Kidney epithelial cell (primary cell): ENCODE measurements around the gene ITPK1. TPM values are rescaled to one million over a fixed set of nuclear protein-coding genes. Genes with fewer than 3 reads are reported as not detected.
A peak's percentile ranks its signal among the peaks of the same experiment; 100 is the strongest.

Experiments used
- DNase-seq: peaks from one replicate; pipeline ENCODE4 v3.0.0-alpha.2; 2010; ENCODE audit warnings: low read depth
- H3K27me3 ChIP-seq: 2 replicates; pipeline ENCODE4 v1.6.0; 2011; ENCODE audit warnings: low read length; ENCODE audit not compliant: control insufficient read depth, insufficient read depth
- H3K36me3 ChIP-seq: 2 replicates; pipeline ENCODE4 v1.5.1; 2011; ENCODE audit warnings: low read length; ENCODE audit not compliant: control insufficient read depth, insufficient read depth
- H3K4me3 ChIP-seq: 2 replicates; pipeline ENCODE4 v1.5.1; 2011; ENCODE audit warnings: low read depth, mild to moderate bottlenecking, control low read depth, low read length
- total RNA-seq: library from RNA; depleted of rRNA; stranded (reverse); fragments of >200 nt; gene quantifications from 2 replicates; pipeline ENCODE4 v1.2.3, GENCODE V29; 2015
- TF ChIP-seq, protein P1 (sequence below): IDR thresholded peaks from 2 replicates; pipeline ENCODE4 v1.5.1; 2011; ENCODE audit warnings: mild to moderate bottlenecking, moderate library complexity, low read length, control low read depth, inconsistent platforms; ENCODE audit not compliant: insufficient read depth, poor library complexity, severe bottlenecking

The ITPK1 gene
- total RNA-seq, 1 donor from 2014 or later = 21.3 TPM

GRCh38 chr14:92949496-92950192 is 166.1 kb downstream of the ITPK1 start:
- Histone ChIP-seq H3K4me3 (no peak overlapping the region), H3K27me3 (no peaks in the 10 kb centered on the region), H3K36me3 (no peaks in the 10 kb centered on the region)
- no peak for DNase-seq
- TF ChIP-seq, protein P1, sequence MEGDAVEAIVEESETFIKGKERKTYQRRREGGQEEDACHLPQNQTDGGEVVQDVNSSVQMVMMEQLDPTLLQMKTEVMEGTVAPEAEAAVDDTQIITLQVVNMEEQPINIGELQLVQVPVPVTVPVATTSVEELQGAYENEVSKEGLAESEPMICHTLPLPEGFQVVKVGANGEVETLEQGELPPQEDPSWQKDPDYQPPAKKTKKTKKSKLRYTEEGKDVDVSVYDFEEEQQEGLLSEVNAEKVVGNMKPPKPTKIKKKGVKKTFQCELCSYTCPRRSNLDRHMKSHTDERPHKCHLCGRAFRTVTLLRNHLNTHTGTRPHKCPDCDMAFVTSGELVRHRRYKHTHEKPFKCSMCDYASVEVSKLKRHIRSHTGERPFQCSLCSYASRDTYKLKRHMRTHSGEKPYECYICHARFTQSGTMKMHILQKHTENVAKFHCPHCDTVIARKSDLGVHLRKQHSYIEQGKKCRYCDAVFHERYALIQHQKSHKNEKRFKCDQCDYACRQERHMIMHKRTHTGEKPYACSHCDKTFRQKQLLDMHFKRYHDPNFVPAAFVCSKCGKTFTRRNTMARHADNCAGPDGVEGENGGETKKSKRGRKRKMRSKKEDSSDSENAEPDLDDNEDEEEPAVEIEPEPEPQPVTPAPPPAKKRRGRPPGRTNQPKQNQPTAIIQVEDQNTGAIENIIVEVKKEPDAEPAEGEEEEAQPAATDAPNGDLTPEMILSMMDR = no peak

- TF ChIP-seq, protein P1 = no peak
- no peak for DNase-seq
- Histone ChIP-seq H3K4me3 (no peak overlapping the region), H3K36me3 (no peaks in the 10 kb centered on the region), H3K27me3 (no peaks in the 10 kb centered on the region)
Observed at GRCh38 chr14:92948647-92949046, 167.1 kb downstream of the ITPK1 start.

DNA sequence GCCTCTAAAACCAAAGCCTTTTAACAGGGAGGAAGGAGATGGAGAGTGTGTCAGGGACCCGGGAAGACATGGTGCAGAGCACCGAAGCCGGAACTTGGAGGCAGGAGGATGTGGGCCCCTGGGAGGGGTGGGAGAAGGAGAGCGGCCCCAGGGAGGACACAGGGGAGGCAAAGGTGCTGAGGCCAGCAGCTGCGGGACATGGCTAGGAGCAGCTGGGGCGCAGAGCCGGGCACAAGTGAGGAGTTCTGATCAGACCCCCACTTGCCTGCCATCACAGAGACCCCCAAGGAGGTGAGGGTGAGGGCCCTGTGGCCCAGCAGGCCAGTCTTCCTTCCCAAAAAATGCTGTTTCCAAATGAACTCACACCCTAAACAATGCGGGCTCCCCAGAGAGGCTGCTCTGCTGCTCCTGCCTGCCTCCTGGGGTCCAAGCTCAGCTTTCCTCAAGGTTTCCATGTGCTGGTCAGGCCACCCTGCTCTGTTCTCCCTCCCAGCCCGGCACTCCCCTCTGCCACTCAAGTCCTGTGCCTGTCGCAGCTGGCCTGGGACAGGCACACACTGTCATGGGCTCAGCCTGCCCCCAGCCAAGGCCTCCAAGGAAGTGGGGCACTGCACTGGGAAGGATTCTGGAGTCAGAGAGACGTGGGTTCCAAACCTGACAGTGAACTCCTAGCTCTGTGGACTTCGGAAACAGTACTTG is 168.7 kb downstream of the ITPK1 start:
- TF ChIP-seq, protein P1 = no peak
- Histone ChIP-seq H3K36me3 (no peaks in the 10 kb centered on the region), H3K4me3 (no peak overlapping the region), H3K27me3 (no peaks in the 10 kb centered on the region)
- DNase-seq = no peak

GRCh38 chr14:92945959-92946846 is 169.5 kb downstream of the ITPK1 start:
- Histone ChIP-seq H3K36me3 (no peaks in the 10 kb centered on the region), H3K4me3 (no peak overlapping the region), H3K27me3 (no peaks in the 10 kb centered on the region)
- DNase-seq = peak; percentile 67
- TF ChIP-seq, protein P1 = no peak

DNA sequence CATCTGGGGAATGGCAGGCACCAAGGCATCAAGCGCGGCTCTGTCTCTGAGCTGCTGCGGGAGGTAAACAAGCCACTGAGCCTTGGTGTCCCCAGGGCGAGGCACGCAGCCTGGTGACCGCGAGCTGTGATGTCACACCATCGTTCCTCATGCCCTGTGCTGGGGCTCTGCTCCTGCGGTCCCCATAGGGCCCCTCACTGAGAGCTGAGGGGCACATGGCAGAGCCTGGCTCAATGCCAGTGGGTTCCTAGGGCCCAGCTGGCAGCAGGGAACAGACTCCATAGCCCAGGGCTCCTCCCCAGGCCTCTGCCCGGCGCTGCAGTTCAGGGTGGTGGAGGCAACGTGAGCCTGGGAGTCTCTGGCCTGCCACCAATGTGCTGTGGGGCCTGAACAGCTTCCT is 170.2 kb downstream of the ITPK1 start:
- TF ChIP-seq, protein P1 = no peak
- H3K4me3 ChIP-seq = no peak overlapping the region
- no peaks in the 10 kb centered on the region for H3K36me3 ChIP-seq
- H3K27me3 ChIP-seq = no peaks in the 10 kb centered on the region
- no peak for DNase-seq
